HG03520 (cell line): ENCODE data around the gene CXCL8.
"Not testable (repeated sequence)": the region's sequence is repeated elsewhere in the genome, so short reads cannot be mapped to it uniquely, and the experiment has no call there.

ENCODE experiments used
- ATAC-seq: cut with Tn5 transposase; IDR thresholded peaks from one replicate; pipeline ENCODE4 v1.9.1; 2021; ENCODE audit warnings: mild to moderate bottlenecking, moderate library complexity; ENCODE audit not compliant: unreplicated experiment

Gene CXCL8

GRCh38 chr4:73742490-73743160 is 2.3 kb downstream of the CXCL8 start:
- no peak for ATAC-seq

GRCh38 chr4:73743281-73743680 is 2.9 kb downstream of the CXCL8 start:
- ATAC-seq: no peak

GRCh38 chr4:73743795-73744194 is 3.4 kb downstream of the CXCL8 start:
- no peak for ATAC-seq

- ATAC-seq: no peak
These were observed 3.8 kb downstream of the CXCL8 start for GRCh38 chr4:73744203-73744602.

- no peak for ATAC-seq
These were observed 10.4 kb downstream of the CXCL8 start for GRCh38 chr4:73750730-73751129.

- peak; percentile 66 for ATAC-seq
These were observed 10.8 kb downstream of the CXCL8 start for GRCh38 chr4:73751166-73751565.

GRCh38 chr4:73751830-73752229 is 11.5 kb downstream of the CXCL8 start:
- ATAC-seq: no peak

GRCh38 chr4:73752424-73752823 is 12.1 kb downstream of the CXCL8 start:
- ATAC-seq: no peak

GRCh38 chr4:73753215-73753614 is 12.8 kb downstream of the CXCL8 start:
- no peak for ATAC-seq

GRCh38 chr4:73754934-73755333 is 14.6 kb downstream of the CXCL8 start:
- ATAC-seq: no peak

GRCh38 chr4:73759357-73759756 is 19.0 kb downstream of the CXCL8 start:
- no peak for ATAC-seq

- no peak for ATAC-seq
These were observed 21.5 kb downstream of the CXCL8 start for GRCh38 chr4:73761856-73762255.

GRCh38 chr4:73762409-73762808 is 22.0 kb downstream of the CXCL8 start:
- peak; percentile 54 for ATAC-seq

GRCh38 chr4:73763877-73764276 is 23.5 kb downstream of the CXCL8 start:
- no peak for ATAC-seq

- no peak for ATAC-seq
These were observed 24.1 kb downstream of the CXCL8 start for GRCh38 chr4:73764513-73764912.

GRCh38 chr4:73765296-73765695 is 24.9 kb downstream of the CXCL8 start:
- no peak for ATAC-seq

GRCh38 chr4:73770917-73771316 is 30.5 kb downstream of the CXCL8 start:
- ATAC-seq: no peak

- ATAC-seq: no peak
These were observed 32.0 kb downstream of the CXCL8 start for GRCh38 chr4:73772363-73772762.

GRCh38 chr4:73774406-73774805 is 34.0 kb downstream of the CXCL8 start:
- not testable (repeated sequence) for ATAC-seq

- ATAC-seq: no peak
These were observed 36.0 kb downstream of the CXCL8 start for GRCh38 chr4:73776321-73776729.

- ATAC-seq: no peak
These were observed 37.2 kb downstream of the CXCL8 start for GRCh38 chr4:73777612-73778011.

GRCh38 chr4:73780243-73780642 is 39.9 kb downstream of the CXCL8 start:
- ATAC-seq: no peak

GRCh38 chr4:73780834-73781233 is 40.5 kb downstream of the CXCL8 start:
- no peak for ATAC-seq
